Prostate gland (tissue), 2 donors: ENCODE measurements around the gene SKAP1.

Experiments used
- POLR2AphosphoS5 ChIP-seq: sonication (generic); formaldehyde crosslinking; IDR thresholded peaks from one replicate; pipeline ENCODE4 v1.6.1; 2017; ENCODE audit warnings: antibody characterized with exemption
- TF ChIP-seq, protein P1 (sequence below), 4 experiments: fragments of 200-600 bp in 2 of 4; fragments of 450-650 bp in 2 of 4; sonication (generic) in 2 of 4; IDR thresholded peaks; 1 replicate in 3 of 4; 2 replicates in 1 of 4; pipeline ENCODE4 v1.5.1; 2016 to 2019; ENCODE audit warnings: antibody characterized with exemption in 4 of 4, mild to moderate bottlenecking in 2 of 4, moderate library complexity in 2 of 4

DNA sequence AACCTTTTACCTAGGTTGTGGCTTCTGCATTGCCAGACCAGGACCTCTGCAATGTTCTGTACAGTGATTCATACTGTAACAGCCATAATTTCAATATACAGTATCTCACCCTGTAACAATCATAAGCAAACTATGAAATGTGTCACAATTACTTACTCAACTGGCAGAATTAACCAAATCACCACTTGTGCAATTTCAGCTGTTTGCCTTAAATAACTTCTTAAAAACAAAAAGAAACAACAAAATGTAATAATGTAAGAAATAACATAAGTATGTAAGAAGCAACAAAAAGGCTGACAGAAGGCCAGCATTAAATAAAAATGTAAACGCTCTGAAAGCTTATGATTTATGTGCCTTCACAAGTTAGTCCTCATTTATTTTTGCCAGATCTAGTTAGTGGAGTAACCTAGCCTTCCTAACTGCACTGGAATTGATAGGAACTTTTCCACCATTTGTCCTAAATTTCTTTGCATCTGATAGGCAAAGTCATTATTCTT lies 96.9 kb downstream of the SKAP1 start:
- TF ChIP-seq, protein P1, sequence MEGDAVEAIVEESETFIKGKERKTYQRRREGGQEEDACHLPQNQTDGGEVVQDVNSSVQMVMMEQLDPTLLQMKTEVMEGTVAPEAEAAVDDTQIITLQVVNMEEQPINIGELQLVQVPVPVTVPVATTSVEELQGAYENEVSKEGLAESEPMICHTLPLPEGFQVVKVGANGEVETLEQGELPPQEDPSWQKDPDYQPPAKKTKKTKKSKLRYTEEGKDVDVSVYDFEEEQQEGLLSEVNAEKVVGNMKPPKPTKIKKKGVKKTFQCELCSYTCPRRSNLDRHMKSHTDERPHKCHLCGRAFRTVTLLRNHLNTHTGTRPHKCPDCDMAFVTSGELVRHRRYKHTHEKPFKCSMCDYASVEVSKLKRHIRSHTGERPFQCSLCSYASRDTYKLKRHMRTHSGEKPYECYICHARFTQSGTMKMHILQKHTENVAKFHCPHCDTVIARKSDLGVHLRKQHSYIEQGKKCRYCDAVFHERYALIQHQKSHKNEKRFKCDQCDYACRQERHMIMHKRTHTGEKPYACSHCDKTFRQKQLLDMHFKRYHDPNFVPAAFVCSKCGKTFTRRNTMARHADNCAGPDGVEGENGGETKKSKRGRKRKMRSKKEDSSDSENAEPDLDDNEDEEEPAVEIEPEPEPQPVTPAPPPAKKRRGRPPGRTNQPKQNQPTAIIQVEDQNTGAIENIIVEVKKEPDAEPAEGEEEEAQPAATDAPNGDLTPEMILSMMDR (IDR thresholded peaks at IDR 0.05) = no peak
- TF ChIP-seq POLR2AphosphoS5 = no peak
